ENCODE results near the gene CROCC2.

Gene CROCC2

GRCh38 chr2:240876035-240876474 lies 30.1 kb upstream of the CROCC2 start:
- no peak for DNase-seq

GRCh38 chr2:240876475-240877251 lies 29.5 kb upstream of the CROCC2 start:
- DNase-seq = no peak

- DNase-seq = no peak
Observed at GRCh38 chr2:240877460-240878340, 28.4 kb upstream of the CROCC2 start.

GRCh38 chr2:240878341-240878936 lies 27.7 kb upstream of the CROCC2 start:
- DNase-seq = no peak

- no peak for DNase-seq
Observed at GRCh38 chr2:240879105-240879504, 27.0 kb upstream of the CROCC2 start.

GRCh38 chr2:240881913-240882312 lies 24.2 kb upstream of the CROCC2 start:
- DNase-seq = peak; percentile 48

- no peak for DNase-seq
Observed at GRCh38 chr2:240884221-240884620, 21.9 kb upstream of the CROCC2 start.

GRCh38 chr2:240884745-240885144 lies 21.4 kb upstream of the CROCC2 start:
- no peak for DNase-seq

GRCh38 chr2:240885566-240885965 lies 20.6 kb upstream of the CROCC2 start:
- no peak for DNase-seq

GRCh38 chr2:240886023-240886565 lies 20.0 kb upstream of the CROCC2 start:
- no peak for DNase-seq

GRCh38 chr2:240886678-240887609 lies 19.2 kb upstream of the CROCC2 start:
- DNase-seq = no peak

GRCh38 chr2:240887631-240888030 lies 18.5 kb upstream of the CROCC2 start:
- DNase-seq = no peak

- DNase-seq = no peak
Observed at GRCh38 chr2:240888130-240888889, 17.8 kb upstream of the CROCC2 start.

- DNase-seq = no peak
Observed at GRCh38 chr2:240888890-240889573, 17.1 kb upstream of the CROCC2 start.

GRCh38 chr2:240889601-240890560 lies 16.3 kb upstream of the CROCC2 start:
- DNase-seq = no peak

GRCh38 chr2:240890691-240891090 lies 15.4 kb upstream of the CROCC2 start:
- no peak for DNase-seq

GRCh38 chr2:240891492-240892340 lies 14.4 kb upstream of the CROCC2 start:
- DNase-seq = no peak

- no peak for DNase-seq
Observed at GRCh38 chr2:240892356-240892755, 13.8 kb upstream of the CROCC2 start.

Measured in NCI-H1092 treated with DMSO at 0.1 percent for 48 hours (cell line).